AG09319 (cell line): ENCODE measurements around the gene PROM1.

Source experiments
- DNase-seq: peaks from one replicate; pipeline ENCODE4 v3.0.0-alpha.2; 2010; ENCODE audit warnings: low read depth; ENCODE audit errors: extremely low read depth
- TF ChIP-seq, protein P1 (sequence below): IDR thresholded peaks from 2 replicates; pipeline ENCODE4 v1.5.1; 2011; ENCODE audit warnings: low read depth, mild to moderate bottlenecking, inconsistent platforms, low read length, moderate library complexity

Gene PROM1

DNA sequence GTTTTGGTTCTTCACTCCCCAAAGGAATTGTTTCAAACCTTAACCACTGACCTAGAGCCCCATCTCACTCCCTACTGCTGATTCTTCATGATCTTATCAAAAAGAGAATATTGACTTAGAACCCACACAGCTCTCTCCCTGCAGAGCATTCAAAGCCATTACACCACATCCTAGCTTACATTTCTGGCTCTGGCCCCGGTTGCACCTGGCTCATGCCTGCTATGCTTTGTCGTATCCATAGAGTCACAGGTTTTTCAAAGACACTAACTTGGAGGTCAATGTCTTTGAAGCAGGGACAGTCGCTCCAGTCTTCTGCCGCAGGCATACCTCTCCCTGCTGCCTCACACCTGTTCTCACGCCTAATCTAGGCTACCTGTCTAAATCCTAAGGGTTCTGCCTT is 78.1 kb downstream of the PROM1 start:
- TF ChIP-seq, protein P1, sequence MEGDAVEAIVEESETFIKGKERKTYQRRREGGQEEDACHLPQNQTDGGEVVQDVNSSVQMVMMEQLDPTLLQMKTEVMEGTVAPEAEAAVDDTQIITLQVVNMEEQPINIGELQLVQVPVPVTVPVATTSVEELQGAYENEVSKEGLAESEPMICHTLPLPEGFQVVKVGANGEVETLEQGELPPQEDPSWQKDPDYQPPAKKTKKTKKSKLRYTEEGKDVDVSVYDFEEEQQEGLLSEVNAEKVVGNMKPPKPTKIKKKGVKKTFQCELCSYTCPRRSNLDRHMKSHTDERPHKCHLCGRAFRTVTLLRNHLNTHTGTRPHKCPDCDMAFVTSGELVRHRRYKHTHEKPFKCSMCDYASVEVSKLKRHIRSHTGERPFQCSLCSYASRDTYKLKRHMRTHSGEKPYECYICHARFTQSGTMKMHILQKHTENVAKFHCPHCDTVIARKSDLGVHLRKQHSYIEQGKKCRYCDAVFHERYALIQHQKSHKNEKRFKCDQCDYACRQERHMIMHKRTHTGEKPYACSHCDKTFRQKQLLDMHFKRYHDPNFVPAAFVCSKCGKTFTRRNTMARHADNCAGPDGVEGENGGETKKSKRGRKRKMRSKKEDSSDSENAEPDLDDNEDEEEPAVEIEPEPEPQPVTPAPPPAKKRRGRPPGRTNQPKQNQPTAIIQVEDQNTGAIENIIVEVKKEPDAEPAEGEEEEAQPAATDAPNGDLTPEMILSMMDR: no peak

DNA sequence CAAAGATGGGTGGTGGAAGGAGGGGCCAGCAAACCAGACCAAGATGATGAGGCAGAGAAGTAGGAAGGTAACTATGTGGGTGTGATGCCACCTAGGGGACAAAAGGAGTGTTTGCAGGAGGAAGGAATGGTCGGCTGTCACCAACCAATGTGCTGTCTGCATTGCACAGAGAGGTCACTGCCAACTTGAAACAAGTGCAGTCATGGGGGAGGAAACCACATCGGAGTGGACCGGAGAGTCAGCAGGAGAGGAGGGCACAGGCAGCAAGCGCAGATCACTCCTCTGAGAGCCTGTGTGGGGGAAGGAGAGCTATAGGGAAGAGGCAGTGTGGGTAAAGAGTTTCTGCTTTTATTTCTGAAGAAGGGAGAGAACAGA is 82.4 kb downstream of the PROM1 start:
- DNase-seq: peak; percentile 31
- TF ChIP-seq, protein P1: peak; percentile 87

More for the DNA sequence above, 78.1 kb downstream of the PROM1 start:
- no peak for DNase-seq

DNA sequence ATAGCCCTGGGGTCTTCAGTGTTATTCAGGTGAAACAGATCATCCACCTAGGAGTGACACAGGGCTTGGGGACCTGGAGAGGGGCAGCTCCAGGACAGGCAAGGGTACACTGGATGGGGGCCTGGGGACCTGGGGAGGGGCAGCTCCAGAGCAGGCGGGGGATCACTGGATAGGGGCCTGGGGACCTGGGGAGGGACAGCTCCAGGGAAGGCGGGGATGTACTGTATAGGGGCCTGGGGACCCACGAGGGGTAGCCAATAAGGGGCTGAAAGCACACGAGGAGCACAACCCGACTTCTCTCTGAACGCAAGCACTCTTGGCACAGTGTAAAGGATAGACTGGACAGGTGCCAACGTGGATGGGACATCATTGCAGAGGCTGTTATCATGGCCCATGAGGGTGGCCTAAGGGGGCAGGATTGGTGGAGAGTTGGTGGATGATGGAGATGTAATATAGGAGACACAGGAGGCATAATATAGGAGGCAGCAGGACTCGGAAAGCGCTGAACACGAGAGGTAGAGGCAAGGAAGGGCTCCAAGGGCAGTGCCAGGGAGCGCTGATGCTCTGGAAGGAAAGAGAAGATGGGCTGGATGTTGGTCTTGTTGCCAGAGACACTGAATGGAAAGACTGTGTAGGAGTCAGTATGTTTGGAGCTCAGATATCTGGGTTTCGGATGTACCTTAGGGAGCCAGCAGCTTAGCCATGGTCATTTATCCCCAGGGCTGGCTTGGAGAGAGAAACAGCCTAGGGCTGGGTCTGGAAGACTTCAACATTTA is 82.9 kb downstream of the PROM1 start:
- no peak for DNase-seq
- TF ChIP-seq, protein P1: no peak

DNA sequence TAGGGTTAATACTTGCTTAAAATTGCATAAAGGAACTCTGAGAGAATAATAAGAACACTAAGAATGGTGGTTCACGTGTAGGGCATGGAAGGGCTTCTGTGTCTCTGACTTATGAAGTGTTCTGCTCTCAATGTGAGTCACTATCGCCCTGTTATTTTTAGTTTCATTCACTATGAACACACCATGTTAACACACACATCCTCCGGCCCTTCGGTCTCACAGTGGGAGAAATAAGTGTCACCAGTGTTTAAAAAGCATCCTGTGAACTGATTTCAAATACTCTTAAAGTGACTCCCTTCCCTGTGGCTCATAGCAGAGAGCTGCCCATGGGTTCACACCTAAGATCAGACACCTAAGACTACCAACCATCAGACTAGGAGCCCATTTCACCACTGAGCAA is 87.0 kb downstream of the PROM1 start:
- DNase-seq: no peak
- TF ChIP-seq, protein P1: no peak

DNA sequence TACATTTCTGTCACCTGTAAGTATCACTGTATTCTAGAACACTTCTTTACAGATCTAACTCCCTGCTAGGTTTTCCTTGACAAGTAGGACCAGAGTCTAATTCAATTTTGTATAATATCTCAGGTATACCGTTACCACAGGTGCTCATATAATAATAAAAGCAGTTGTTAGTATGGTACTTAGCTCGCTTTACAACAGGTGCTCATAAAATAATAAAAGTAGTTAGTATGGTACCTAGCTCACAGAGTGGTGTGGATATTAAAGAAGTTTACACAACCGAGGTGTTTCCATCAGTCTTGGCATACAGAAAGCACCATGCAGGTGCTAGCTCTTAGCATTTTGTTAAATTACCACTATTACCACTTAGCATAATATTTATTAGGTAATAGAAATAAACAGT is 88.0 kb downstream of the PROM1 start:
- DNase-seq: no peak
- TF ChIP-seq, protein P1: no peak

DNA sequence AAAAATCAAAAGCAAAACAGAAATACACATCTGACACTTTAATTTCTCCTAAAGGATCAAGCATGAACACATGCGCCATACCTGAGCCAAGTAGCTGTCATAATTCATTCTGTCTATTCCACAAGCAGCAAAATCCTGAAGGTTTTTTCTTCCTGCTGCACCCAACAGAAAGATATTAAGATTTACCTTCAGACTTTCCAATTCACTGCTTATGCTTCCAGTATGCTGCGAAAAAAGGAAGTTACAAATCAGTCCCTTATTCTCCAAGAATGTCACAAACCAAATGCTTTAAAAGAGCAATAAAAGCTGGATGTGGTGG is 91.7 kb downstream of the PROM1 start:
- no peak for DNase-seq
- TF ChIP-seq, protein P1: no peak

DNA sequence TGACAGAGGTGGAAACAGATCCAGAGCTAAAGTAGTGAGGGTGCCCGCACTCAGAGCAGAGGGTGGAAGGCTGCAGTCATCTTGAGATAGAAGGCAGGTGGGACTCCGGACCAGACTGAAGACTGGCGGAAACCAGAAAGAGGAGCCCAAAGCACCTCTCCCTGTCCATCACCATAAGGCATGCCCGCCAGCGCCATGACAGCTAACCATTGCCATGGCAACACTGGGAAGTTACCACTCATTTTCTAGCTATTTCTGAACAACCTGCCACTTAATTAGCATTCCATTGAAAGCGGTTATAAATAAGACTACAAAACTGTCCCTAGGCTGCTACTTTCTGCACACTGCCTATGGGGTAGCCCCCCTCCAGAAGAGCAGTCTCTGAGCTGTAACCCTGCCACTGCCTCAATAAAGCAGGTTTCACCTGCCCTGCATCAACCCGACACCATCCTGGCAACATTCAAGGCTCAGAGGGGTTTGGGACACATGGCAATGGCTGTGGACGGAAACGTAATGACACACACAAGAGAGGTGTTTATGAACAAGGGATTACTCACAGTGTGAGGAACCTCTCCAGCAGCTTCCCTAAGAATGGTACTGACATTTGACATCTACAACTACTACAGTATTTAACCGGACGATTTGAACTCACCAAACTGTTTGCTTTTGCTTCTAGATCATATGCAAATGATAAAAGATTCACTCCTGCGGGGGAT is 93.1 kb downstream of the PROM1 start:
- TF ChIP-seq, protein P1: no peak
- DNase-seq: no peak
